ENCODE data around the gene ZFP69B. TPM values are rescaled to one million over a fixed set of nuclear protein-coding genes. Genes with fewer than 3 reads are reported as not detected.
A peak's percentile ranks its signal among the peaks of the same experiment; 100 is the strongest.
"Not testable (repeated sequence)": the region's sequence is repeated elsewhere in the genome, so short reads cannot be mapped to it uniquely, and the experiment has no call there.

ZFP69B gene
- polyA plus RNA-seq, 4 donors = 4.8 to 6.1 (median 5.7) TPM

- no peak for DNase-seq (ENCODE audit: low read depth in 4 of 4, low spot score in 2 of 4)
These were observed 14.8 kb upstream of the ZFP69B start for GRCh38 chr1:40435471-40435870.

- no peak for DNase-seq (ENCODE audit: low read depth in 4 of 4, low spot score in 2 of 4)
These were observed 14.4 kb upstream of the ZFP69B start for GRCh38 chr1:40435876-40436275.

GRCh38 chr1:40438391-40439015 lies 11.8 kb upstream of the ZFP69B start:
- no peak for DNase-seq (ENCODE audit: low read depth in 4 of 4, low spot score in 2 of 4)

GRCh38 chr1:40439247-40439646 lies 11.0 kb upstream of the ZFP69B start:
- no peak for DNase-seq (ENCODE audit: low read depth in 4 of 4, low spot score in 2 of 4)

- peak in 1 of 4 donors; percentile 50 for DNase-seq (ENCODE audit: low read depth in 4 of 4, low spot score in 2 of 4)
These were observed 390 bp downstream of the ZFP69B start for GRCh38 chr1:40450495-40451237.

GRCh38 chr1:40451238-40451585 lies 936 bp downstream of the ZFP69B start:
- DNase-seq (ENCODE audit: low read depth in 4 of 4, low spot score in 2 of 4) = no peak

- no peak for DNase-seq (ENCODE audit: low read depth in 4 of 4, low spot score in 2 of 4)
These were observed 4.6 kb downstream of the ZFP69B start for GRCh38 chr1:40454873-40455272.

- DNase-seq (ENCODE audit: low read depth in 4 of 4, low spot score in 2 of 4) = no peak
These were observed 12.8 kb downstream of the ZFP69B start for GRCh38 chr1:40462956-40463590.

GRCh38 chr1:40469327-40469726 lies 19.1 kb downstream of the ZFP69B start:
- no peak for DNase-seq (ENCODE audit: low read depth in 4 of 4, low spot score in 2 of 4)

GRCh38 chr1:40475268-40475667 lies 25.0 kb downstream of the ZFP69B start:
- no peak for DNase-seq (ENCODE audit: low read depth in 4 of 4, low spot score in 2 of 4)

GRCh38 chr1:40476924-40477677 lies 26.8 kb downstream of the ZFP69B start, which contains the start of gene ZFP69:
ZFP69 (plus strand) TSS chr1:40477290; CDS start chr1:40479362, 2,072 bp downstream.
- peak in 3 of 4 donors; percentile 31 to 56 (median 44) for DNase-seq (ENCODE audit: low read depth in 4 of 4, low spot score in 2 of 4)

GRCh38 chr1:40477678-40478053 lies 27.4 kb downstream of the ZFP69B start:
- peak in 2 of 4 donors; percentile 16 to 19 for DNase-seq (ENCODE audit: low read depth in 4 of 4, low spot score in 2 of 4)

- no peak for DNase-seq (ENCODE audit: low read depth in 4 of 4, low spot score in 2 of 4)
These were observed 28.0 kb downstream of the ZFP69B start for GRCh38 chr1:40478276-40478675.

- no peak for DNase-seq (ENCODE audit: low read depth in 4 of 4, low spot score in 2 of 4)
These were observed 28.9 kb downstream of the ZFP69B start for GRCh38 chr1:40479156-40479555.

GRCh38 chr1:40495315-40495903 lies 45.1 kb downstream of the ZFP69B start:
- DNase-seq (ENCODE audit: low read depth in 4 of 4, low spot score in 2 of 4) = no peak

GRCh38 chr1:40502651-40503050 lies 52.4 kb downstream of the ZFP69B start:
- DNase-seq (ENCODE audit: low read depth in 4 of 4, low spot score in 2 of 4) = not testable (repeated sequence)

- DNase-seq (ENCODE audit: low read depth in 4 of 4, low spot score in 2 of 4) = no peak
These were observed 57.7 kb downstream of the ZFP69B start for GRCh38 chr1:40507973-40508372.

GRCh38 chr1:40508375-40509341 lies 58.4 kb downstream of the ZFP69B start, which contains the start of gene EXO5:
EXO5 (plus strand) TSS chr1:40508767; CDS start chr1:40514545, 5,778 bp downstream.
- peak in 3 of 4 donors; percentile 41 to 65 (median 59) for DNase-seq (ENCODE audit: low read depth in 4 of 4, low spot score in 2 of 4)
